ENCODE data around the gene AUTS2.

AUTS2 gene

GRCh38 chr7:70466725-70467364 lies 868.6 kb downstream of the AUTS2 start:
- in situ Hi-C loops (cut with MboI; ENCODE audit: low sequenced_read_pairs): no loop called here

- in situ Hi-C loops (cut with MboI; ENCODE audit: low sequenced_read_pairs): no loop called here
Measured at GRCh38 chr7:70470746-70471145, 872.5 kb downstream of the AUTS2 start.

GRCh38 chr7:70472601-70473237 lies 874.4 kb downstream of the AUTS2 start:
- in situ Hi-C loops (cut with MboI; ENCODE audit: low sequenced_read_pairs): no loop called here

- in situ Hi-C loops (cut with MboI; ENCODE audit: low sequenced_read_pairs): no loop called here
Measured at GRCh38 chr7:70474639-70475234, 876.5 kb downstream of the AUTS2 start.

- in situ Hi-C loops (cut with MboI; ENCODE audit: low sequenced_read_pairs): no loop called here
Measured at GRCh38 chr7:70477036-70478010, 879.0 kb downstream of the AUTS2 start.

- in situ Hi-C loops (cut with MboI; ENCODE audit: low sequenced_read_pairs): no loop called here
Measured at GRCh38 chr7:70479153-70480021, 881.1 kb downstream of the AUTS2 start.

- in situ Hi-C loops (cut with MboI; ENCODE audit: low sequenced_read_pairs): no loop called here
Measured at GRCh38 chr7:70480927-70481569, 882.8 kb downstream of the AUTS2 start.

GRCh38 chr7:70481570-70482123 lies 883.4 kb downstream of the AUTS2 start:
- in situ Hi-C loops (cut with MboI; ENCODE audit: low sequenced_read_pairs): no loop called here

- in situ Hi-C loops (cut with MboI; ENCODE audit: low sequenced_read_pairs): no loop called here
Measured at GRCh38 chr7:70484255-70484654, 886.0 kb downstream of the AUTS2 start.

GRCh38 chr7:70486977-70487376 lies 888.7 kb downstream of the AUTS2 start:
- in situ Hi-C loops (cut with MboI; ENCODE audit: low sequenced_read_pairs): no loop called here

GRCh38 chr7:70487428-70487827 lies 889.2 kb downstream of the AUTS2 start:
- in situ Hi-C loops (cut with MboI; ENCODE audit: low sequenced_read_pairs): no loop called here

GRCh38 chr7:70487886-70488285 lies 889.6 kb downstream of the AUTS2 start:
- in situ Hi-C loops (cut with MboI; ENCODE audit: low sequenced_read_pairs): no loop called here

- in situ Hi-C loops (cut with MboI; ENCODE audit: low sequenced_read_pairs): no loop called here
Measured at GRCh38 chr7:70489813-70490212, 891.5 kb downstream of the AUTS2 start.

GRCh38 chr7:70492625-70493024 lies 894.4 kb downstream of the AUTS2 start:
- in situ Hi-C loops (cut with MboI; ENCODE audit: low sequenced_read_pairs): no loop called here

GRCh38 chr7:70494225-70495032 lies 896.2 kb downstream of the AUTS2 start:
- in situ Hi-C loops (cut with MboI; ENCODE audit: low sequenced_read_pairs): no loop called here

- in situ Hi-C loops (cut with MboI; ENCODE audit: low sequenced_read_pairs): no loop called here
Measured at GRCh38 chr7:70495033-70495376, 896.7 kb downstream of the AUTS2 start.

- in situ Hi-C loops (cut with MboI; ENCODE audit: low sequenced_read_pairs): no loop called here
Measured at GRCh38 chr7:70497793-70498192, 899.5 kb downstream of the AUTS2 start.

- in situ Hi-C loops (cut with MboI; ENCODE audit: low sequenced_read_pairs): no loop called here
Measured at GRCh38 chr7:70498232-70498992, 900.1 kb downstream of the AUTS2 start.

Measured in hTERT RPE-1 (cell line).